HPDE6-E6E7 (cell line): ENCODE measurements around the gene GALNTL6.

ENCODE experiments used
- DNase-seq: peaks from one replicate; pipeline ENCODE4 v3.0.0; 2011; ENCODE audit warnings: missing footprints; ENCODE audit errors: extremely low spot score

The GALNTL6 gene

GRCh38 chr4:172124656-172125308, 311.6 kb downstream of the GALNTL6 start:
- DNase-seq = no peak

GRCh38 chr4:172125443-172125842, 312.2 kb downstream of the GALNTL6 start:
- no peak for DNase-seq

- no peak for DNase-seq
These were observed 314.0 kb downstream of the GALNTL6 start for GRCh38 chr4:172127168-172127567.

- DNase-seq = no peak
These were observed 316.4 kb downstream of the GALNTL6 start for GRCh38 chr4:172129593-172129992.

- DNase-seq = no peak
These were observed 321.3 kb downstream of the GALNTL6 start for GRCh38 chr4:172134521-172134920.

- DNase-seq = no peak
These were observed 327.8 kb downstream of the GALNTL6 start for GRCh38 chr4:172141025-172141424.

- DNase-seq = no peak
These were observed 329.1 kb downstream of the GALNTL6 start for GRCh38 chr4:172142281-172142741.

- no peak for DNase-seq
These were observed 330.6 kb downstream of the GALNTL6 start for GRCh38 chr4:172143605-172144314.

- no peak for DNase-seq
These were observed 334.5 kb downstream of the GALNTL6 start for GRCh38 chr4:172147687-172148086.

GRCh38 chr4:172149329-172149728, 336.1 kb downstream of the GALNTL6 start:
- DNase-seq = no peak

GRCh38 chr4:172152284-172152683, 339.1 kb downstream of the GALNTL6 start:
- no peak for DNase-seq

- DNase-seq = no peak
These were observed 340.5 kb downstream of the GALNTL6 start for GRCh38 chr4:172153719-172154118.

- no peak for DNase-seq
These were observed 342.7 kb downstream of the GALNTL6 start for GRCh38 chr4:172155838-172156345.

GRCh38 chr4:172157946-172158345, 344.7 kb downstream of the GALNTL6 start:
- no peak for DNase-seq

- DNase-seq = no peak
These were observed 350.0 kb downstream of the GALNTL6 start for GRCh38 chr4:172163215-172163614.

GRCh38 chr4:172168888-172169287, 355.7 kb downstream of the GALNTL6 start:
- DNase-seq = no peak

- DNase-seq = no peak
These were observed 356.7 kb downstream of the GALNTL6 start for GRCh38 chr4:172169871-172170270.

- no peak for DNase-seq
These were observed 360.0 kb downstream of the GALNTL6 start for GRCh38 chr4:172173206-172173605.

- no peak for DNase-seq
These were observed 364.2 kb downstream of the GALNTL6 start for GRCh38 chr4:172177382-172177781.

- no peak for DNase-seq
These were observed 375.2 kb downstream of the GALNTL6 start for GRCh38 chr4:172188248-172188988.

GRCh38 chr4:172202480-172203076, 389.4 kb downstream of the GALNTL6 start:
- peak; percentile 31 for DNase-seq

GRCh38 chr4:172207258-172207657, 394.1 kb downstream of the GALNTL6 start:
- no peak for DNase-seq
